ENCODE data around the gene OXA1L. TPM values are rescaled to one million over a fixed set of nuclear protein-coding genes. Genes with fewer than 3 reads are reported as not detected.

The OXA1L gene
- total RNA-seq, 1 experiment from 2014 or later = 138 TPM

DNA sequence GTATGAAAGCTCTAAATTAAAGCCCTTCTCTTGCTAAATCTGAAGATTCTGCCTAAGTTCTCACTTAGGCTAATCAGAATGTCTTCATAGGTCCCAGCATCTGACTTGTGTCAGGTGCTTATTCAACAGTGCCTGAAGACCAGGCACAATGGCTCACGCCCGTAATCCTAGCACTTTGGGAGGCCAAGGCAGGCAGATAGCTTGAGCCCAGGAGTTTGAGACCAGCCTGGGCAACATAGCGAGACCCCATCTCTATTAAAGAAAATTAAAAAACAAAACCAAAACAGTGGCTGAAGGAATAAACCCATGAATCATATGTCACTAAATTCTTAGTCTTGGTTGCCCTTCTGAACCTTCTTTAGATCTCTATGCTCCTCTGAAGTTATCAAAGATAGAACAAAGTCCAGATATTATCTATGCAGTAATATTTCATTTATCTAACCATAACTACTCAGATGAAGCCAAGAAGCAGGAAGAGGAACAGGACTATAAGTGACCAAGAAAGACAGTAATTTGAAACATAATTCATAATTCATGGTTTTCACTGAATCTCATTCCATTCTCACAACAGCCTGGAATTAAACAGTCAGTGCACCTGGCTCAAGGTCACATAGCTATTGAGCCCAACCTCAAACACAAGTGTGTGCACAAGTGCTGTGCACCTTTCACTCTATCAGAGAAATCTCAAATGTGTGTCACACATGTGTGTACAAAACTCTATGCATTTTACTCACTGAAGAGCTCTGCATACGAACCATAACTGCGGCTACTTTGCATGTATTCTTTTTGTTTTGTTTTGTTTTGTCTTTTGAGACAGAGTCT is 42.1 kb downstream of the OXA1L start:
- Mint-ChIP-seq H3K36me3 (no peaks in the 10 kb centered on the region), H3K9me3 (no peaks in the 10 kb centered on the region), H3K4me3 (no peak overlapping the region), H3K27ac (no peak overlapping the region), H3K4me1 (peaks cover 14% of the 10 kb centered on the region), H3K27me3 (ENCODE audit: low read depth) (no peaks in the 10 kb centered on the region)
- DNase-seq (ENCODE audit: low spot score) (no peak), ATAC-seq (no peak)
- CTCF ChIA-PET = interaction anchor here (0.8 to 2.9 kb wide), 4 partner anchors 8 to 57 kb away, joined by 3 to 18 read pairs (median 6); no protein-coding TSS in a partner anchor
- TF ChIP-seq NR3C1 (CRISPR knock-in tag; conservative IDR thresholded peaks at IDR 0.05; ENCODE audit: low read depth) (no peak), ATF6 (CRISPR knock-in tag; IDR thresholded peaks at IDR 0.05) (no peak), ZNF121 (CRISPR knock-in tag; IDR thresholded peaks at IDR 0.05) (0 out of 2 replicates have a peak, but pooled peaks have one; percentile 38), PREB (CRISPR knock-in tag; IDR thresholded peaks at IDR 0.05; ENCODE audit: borderline replicate concordance) (no peak), NFATC4 (CRISPR knock-in tag; IDR thresholded peaks at IDR 0.05) (no peak)
- POLR2A ChIA-PET = interaction anchor here (0.6 kb wide), 1 partner anchor 133 kb away, joined by 3 read pairs; no protein-coding TSS in a partner anchor

DNA sequence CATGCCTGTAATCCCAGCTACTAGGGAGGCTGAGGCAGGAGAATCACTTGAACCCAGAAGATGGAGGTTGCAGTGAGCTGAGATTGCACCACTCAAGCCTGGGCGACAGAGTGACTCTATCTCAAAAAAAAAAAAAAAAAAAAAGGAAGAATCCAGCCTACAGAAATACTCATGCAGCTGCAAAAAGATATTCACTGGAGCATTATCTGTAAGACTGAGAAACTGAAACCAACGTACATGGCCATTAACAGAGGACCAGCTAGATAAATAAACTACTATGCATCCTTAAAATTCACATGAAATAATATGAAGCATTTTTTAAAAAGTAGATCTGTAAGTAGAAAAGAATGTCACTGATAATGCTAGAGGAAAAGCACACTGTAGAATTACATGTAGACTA is 45.2 kb downstream of the OXA1L start:
- no peaks in the 10 kb centered on the region for H3K9me3 Mint-ChIP-seq
- no peak for DNase-seq (ENCODE audit: low spot score)
- H3K27me3 Mint-ChIP-seq (ENCODE audit: low read depth) = no peaks in the 10 kb centered on the region
- TF ChIP-seq KAT7 (CRISPR knock-in tag; IDR thresholded peaks at IDR 0.05; ENCODE audit: borderline replicate concordance) = no peak
- TF ChIP-seq, protein P1, sequence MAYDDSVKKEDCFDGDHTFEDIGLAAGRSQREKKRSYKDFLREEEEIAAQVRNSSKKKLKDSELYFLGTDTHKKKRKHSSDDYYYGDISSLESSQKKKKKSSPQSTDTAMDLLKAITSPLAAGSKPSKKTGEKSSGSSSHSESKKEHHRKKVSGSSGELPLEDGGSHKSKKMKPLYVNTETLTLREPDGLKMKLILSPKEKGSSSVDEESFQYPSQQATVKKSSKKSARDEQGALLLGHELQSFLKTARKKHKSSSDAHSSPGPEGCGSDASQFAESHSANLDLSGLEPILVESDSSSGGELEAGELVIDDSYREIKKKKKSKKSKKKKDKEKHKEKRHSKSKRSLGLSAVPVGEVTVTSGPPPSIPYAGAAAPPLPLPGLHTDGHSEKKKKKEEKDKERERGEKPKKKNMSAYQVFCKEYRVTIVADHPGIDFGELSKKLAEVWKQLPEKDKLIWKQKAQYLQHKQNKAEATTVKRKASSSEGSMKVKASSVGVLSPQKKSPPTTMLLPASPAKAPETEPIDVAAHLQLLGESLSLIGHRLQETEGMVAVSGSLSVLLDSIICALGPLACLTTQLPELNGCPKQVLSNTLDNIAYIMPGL (CRISPR knock-in tag; IDR thresholded peaks at IDR 0.05) = no peak
- CTCF ChIA-PET = interaction anchor here (0.8 to 2.2 kb wide), 2 partner anchors 11 to 159 kb away, joined by 3 to 6 read pairs; no protein-coding TSS in a partner anchor
- H3K36me3 Mint-ChIP-seq = no peaks in the 10 kb centered on the region
- no peak for ATAC-seq
- no peak overlapping the region for H3K4me3 Mint-ChIP-seq
- H3K4me1 Mint-ChIP-seq = peaks cover 31% of the 10 kb centered on the region
- H3K27ac Mint-ChIP-seq = no peak overlapping the region
- POLR2A ChIA-PET = interaction anchor here (0.6 kb wide), 1 partner anchor 1554 kb away, joined by 3 read pairs; no protein-coding TSS in a partner anchor

GRCh38 chr14:22812744-22813143 is 46.3 kb downstream of the OXA1L start:
- no peak overlapping the region for H3K4me3 Mint-ChIP-seq
- no peak overlapping the region for H3K27ac Mint-ChIP-seq
- no peaks in the 10 kb centered on the region for H3K36me3 Mint-ChIP-seq
- no peaks in the 10 kb centered on the region for H3K27me3 Mint-ChIP-seq (ENCODE audit: low read depth)
- TF ChIP-seq, protein P2, sequence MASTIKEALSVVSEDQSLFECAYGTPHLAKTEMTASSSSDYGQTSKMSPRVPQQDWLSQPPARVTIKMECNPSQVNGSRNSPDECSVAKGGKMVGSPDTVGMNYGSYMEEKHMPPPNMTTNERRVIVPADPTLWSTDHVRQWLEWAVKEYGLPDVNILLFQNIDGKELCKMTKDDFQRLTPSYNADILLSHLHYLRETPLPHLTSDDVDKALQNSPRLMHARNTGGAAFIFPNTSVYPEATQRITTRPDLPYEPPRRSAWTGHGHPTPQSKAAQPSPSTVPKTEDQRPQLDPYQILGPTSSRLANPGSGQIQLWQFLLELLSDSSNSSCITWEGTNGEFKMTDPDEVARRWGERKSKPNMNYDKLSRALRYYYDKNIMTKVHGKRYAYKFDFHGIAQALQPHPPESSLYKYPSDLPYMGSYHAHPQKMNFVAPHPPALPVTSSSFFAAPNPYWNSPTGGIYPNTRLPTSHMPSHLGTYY (CRISPR knock-in tag; IDR thresholded peaks at IDR 0.05) = no peak
- no peak for TF ChIP-seq ATF6 (CRISPR knock-in tag; IDR thresholded peaks at IDR 0.05)
- TF ChIP-seq, protein P3, sequence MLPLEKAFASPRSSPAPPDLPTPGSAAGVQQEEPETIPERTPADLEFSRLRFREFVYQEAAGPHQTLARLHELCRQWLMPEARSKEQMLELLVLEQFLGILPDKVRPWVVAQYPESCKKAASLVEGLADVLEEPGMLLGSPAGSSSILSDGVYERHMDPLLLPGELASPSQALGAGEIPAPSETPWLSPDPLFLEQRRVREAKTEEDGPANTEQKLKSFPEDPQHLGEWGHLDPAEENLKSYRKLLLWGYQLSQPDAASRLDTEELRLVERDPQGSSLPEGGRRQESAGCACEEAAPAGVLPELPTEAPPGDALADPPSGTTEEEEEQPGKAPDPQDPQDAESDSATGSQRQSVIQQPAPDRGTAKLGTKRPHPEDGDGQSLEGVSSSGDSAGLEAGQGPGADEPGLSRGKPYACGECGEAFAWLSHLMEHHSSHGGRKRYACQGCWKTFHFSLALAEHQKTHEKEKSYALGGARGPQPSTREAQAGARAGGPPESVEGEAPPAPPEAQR (CRISPR knock-in tag; IDR thresholded peaks at IDR 0.05) = no peak
- TF ChIP-seq RELA (CRISPR knock-in tag; IDR thresholded peaks at IDR 0.05; ENCODE audit: borderline replicate concordance) = no peak
- ChIA-PET CTCF (interaction anchor here (0.6 to 2.8 kb wide), 14 partner anchors 9 to 256 kb away, joined by 3 to 30 read pairs (median 4); partner anchors contain the start of gene OXA1L), POLR2A (interaction anchor here (0.5 to 2.3 kb wide), 2 partner anchors 9 to 102 kb away, joined by 3 to 10 read pairs; no protein-coding TSS in a partner anchor)
- peak; percentile 43 for DNase-seq (ENCODE audit: low spot score)
- peak; percentile 87 for ATAC-seq
- H3K9me3 Mint-ChIP-seq = no peaks in the 10 kb centered on the region
- peaks cover 24% of the 10 kb centered on the region for H3K4me1 Mint-ChIP-seq

All from WTC11 (cell line).